Activated CD8-positive, alpha-beta memory T cell treated with anti-CD3 and anti-CD28 coated beads, Interleukin-2, amount 50 U/mL, for 24 hours (primary cell): ENCODE results near the gene MYL4.
"Not testable (repeated sequence)": the region's sequence is repeated elsewhere in the genome, so short reads cannot be mapped to it uniquely, and the experiment has no call there.

Source experiments
- DNase-seq: peaks from one replicate; pipeline ENCODE4 v3.0.0-alpha.2; 2020; ENCODE audit errors: extremely low read depth

The MYL4 gene

DNA sequence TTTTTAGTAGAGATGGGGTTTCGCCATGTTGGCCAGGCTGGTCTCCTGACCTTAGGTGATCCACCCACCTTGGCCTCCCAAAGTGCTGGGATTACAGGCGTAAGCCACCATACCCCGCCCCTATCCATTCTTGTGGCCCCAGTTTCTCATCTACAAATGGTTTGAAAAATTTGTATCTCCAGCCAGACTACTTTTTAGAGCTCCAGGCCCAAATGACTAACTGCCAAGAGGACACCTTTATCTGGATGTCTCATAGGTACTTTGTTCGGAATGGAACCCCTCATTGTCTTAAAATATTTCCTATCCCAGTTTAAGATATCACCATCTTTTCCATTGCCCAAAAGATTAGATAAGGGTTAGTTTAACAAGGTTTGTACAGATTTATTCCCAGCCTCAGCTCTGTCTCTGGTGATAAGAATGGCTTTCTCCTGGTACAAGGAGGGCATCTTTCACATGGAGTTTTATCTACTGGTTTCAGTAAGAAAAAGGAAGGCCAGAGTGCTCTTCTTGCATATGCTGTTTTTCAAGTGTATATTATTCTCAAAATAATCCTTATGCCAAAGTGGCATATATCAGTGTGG lies 15.1 kb upstream of the MYL4 start:
- DNase-seq: no peak

- DNase-seq: no peak
Observed at GRCh38 chr17:47197821-47198220, 11.3 kb upstream of the MYL4 start.

GRCh38 chr17:47199627-47200324 lies 9.4 kb upstream of the MYL4 start:
- DNase-seq: no peak

GRCh38 chr17:47200325-47200664 lies 8.9 kb upstream of the MYL4 start:
- no peak for DNase-seq

- no peak for DNase-seq
Observed at GRCh38 chr17:47201166-47201565, 8.0 kb upstream of the MYL4 start.

- no peak for DNase-seq
Observed at GRCh38 chr17:47203984-47204721, 5.0 kb upstream of the MYL4 start.

DNA sequence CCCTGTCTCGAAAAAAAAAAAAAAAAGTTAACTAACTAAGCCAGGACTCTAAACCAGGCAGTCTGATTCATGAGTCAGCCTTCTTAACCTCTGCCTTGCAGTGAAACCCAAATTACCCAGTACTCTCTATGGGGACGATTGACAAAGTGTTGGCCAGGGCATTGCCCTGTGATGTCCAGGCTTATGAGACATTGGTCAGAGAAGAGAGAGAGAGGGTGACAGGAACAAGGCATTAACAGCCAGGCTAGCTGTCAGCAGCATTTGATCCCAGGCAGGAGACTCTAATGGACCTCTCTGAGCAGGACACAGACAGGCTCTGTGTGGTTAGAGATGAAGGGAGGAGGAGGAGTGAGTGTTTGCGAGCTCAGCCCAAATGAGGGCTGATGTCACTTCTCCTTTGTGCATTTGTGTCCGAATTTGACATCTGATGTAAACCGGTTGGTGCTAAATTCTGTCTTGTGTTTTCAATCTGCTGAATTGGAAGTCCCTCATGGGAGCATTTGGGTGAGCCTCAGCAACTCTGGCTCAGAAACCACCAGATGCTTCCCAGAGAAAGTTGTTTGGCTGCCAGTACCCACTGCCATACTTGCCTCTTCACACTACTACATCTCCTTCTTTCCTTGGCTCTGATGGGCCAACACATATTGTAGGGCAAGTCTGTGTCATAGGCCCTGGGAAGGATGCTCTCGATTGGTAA lies 4.3 kb upstream of the MYL4 start:
- no peak for DNase-seq

GRCh38 chr17:47205419-47205963 lies 3.7 kb upstream of the MYL4 start:
- DNase-seq: no peak

GRCh38 chr17:47207143-47208067 lies 1.7 kb upstream of the MYL4 start:
- no peak for DNase-seq

DNA sequence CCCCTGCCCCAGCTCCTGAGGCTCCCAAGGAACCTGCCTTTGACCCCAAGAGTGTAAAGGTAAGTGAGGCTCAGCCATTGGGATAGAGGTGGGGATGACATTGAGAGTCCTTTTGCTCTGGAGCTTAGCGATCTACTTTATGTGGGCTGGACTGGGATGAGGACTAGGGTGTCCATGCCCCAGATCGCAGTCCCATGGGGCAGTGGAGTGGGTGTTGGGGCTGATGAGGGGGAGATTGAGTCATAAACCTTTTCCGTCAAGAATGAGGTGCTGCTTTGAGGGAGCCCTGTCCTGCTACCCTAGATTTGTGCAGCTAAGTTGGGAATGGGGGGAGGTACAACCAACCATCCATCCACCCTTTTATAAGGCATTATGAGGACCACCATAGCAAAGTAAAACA lies 351 bp downstream of the MYL4 start:
- DNase-seq: no peak

- DNase-seq: no peak
Observed at GRCh38 chr17:47210105-47210504, 957 bp downstream of the MYL4 start.

DNA sequence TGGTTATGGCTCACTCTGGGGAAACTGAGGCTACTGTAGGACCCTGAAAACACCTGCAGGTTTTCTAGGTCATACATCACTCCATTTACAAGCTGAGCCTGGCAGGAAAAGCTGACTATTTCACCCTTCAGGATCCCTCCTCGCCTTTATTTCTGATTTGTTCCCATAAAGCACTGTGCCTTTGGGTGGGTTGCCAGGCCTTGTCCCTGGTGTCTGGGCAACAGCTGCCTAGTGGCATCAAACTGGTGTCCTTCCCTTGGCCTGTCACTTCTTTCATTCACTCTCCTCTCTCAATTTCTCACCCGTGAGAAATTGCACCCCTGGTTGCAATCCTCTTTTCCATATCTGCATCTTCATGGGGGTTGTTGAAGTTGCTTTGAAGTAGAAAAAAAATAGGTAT lies 1.6 kb downstream of the MYL4 start:
- no peak for DNase-seq

DNA sequence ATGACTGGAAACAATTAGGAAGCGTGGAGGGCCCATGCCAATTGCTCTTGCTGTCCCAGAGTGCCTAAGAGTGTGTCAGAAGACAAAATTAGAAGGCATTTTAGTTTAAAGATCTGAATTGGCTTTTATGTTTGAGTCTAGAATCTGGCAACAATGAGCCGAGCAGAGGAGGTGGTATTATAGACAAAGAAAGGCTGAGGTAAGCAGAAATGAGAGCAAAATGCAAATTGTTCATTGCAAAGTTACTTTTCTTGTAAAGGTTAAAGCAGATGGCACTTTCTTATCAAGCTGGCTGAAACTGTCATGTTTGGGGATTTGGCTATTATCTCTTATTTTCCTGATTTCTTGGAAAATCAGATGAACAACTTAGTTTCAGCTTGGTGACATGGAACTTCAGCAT lies 3.3 kb downstream of the MYL4 start:
- no peak for DNase-seq

DNA sequence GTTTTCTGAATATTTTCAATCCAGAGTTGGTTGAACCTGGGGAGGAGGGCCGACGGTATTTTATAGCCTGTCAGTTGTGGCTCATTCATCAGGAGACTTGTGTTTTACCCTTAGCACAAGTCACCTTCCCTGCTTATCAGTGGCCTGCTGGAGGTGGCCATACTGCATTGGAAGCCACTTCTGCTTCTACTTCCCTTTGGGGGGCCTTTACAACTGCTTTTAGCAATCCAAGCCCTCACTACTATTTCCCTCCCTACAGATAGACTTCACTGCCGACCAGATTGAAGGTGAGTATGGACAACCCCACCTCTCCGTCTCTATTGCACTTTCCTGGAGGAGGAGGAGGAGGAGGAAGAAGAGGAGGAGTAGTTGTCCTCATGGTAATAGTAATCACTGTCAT lies 4.4 kb downstream of the MYL4 start:
- no peak for DNase-seq

DNA sequence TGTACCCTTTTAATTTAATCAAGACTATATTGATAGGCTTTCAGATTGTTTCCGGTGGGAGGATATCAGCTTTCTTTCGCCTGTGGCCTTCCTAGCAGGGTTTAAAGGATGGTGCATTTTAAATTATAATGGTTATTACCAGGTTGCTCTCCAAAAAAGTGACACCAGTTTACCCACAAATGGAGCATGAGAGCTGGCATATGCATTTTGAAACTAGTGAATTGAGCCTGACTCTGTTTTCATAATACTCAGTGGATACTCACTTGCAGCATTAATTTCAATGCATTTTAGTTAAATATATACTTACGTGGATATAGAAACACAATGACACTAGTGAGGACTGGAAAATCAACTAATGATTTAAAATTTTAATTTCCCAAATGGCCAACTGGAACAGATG lies 5.8 kb downstream of the MYL4 start:
- no peak for DNase-seq

DNA sequence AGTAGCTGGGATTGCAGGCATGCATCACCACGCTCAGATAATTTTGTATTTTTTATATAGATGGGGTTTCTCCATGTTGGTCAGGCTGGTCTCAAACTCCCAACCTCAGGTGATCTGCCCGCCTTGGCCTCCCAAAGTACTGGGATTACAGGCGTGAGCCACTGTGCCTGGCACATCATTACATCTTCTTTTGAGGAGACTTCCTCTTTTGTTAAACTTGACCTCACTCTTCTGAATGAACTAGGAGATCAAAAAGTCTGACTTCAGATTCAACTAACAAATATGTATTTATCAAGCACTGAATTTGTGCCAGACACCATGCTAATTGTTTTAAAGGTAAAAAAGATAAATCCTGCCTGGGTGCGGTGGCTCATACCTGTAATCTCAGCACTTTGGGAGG lies 7.7 kb downstream of the MYL4 start:
- not testable (repeated sequence) for DNase-seq

DNA sequence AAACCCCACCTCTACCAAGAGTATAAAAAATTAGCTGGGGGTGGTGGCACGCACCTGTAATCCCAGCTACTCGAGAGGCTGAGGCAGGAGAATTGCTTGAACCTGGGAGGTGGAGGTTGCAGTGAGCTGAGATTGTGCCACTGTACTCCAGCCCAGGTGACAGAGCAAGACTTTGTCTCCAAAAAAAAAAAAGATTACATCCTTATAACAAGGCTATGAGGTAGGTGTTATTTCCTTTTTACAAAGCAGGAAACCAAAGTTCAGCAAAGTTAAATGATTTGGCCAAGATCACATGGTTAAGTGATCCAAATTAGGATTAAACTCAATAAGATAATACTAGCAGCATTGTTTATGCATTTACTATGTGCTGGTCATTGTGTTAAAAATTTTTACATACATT lies 8.1 kb downstream of the MYL4 start:
- DNase-seq: not testable (repeated sequence)

DNA sequence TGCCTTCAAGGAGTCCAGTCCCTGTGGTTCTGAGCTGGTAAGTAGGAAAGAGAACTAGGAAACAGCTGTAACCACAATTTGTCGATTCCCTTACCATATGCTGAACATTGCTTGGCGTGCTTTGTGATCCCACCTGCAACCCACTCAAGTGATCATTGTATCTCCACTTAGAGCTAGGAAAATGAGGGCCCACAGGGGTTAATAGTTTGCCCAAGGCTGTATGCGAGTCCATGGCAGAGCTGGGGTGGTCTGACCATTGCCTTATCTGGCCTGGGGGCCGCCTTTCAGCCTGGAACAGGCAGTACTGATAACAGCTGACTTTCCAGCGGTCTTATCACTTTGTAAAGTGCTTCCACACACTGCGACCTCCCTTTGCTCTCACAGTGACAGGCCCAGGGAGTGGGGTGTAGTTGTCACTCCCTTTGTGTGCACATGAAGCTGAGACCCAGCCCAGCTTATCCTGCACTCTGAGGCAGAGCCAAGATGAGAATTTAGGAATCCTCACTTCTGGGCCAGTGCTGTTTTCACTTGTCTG lies 9.8 kb downstream of the MYL4 start:
- DNase-seq: no peak

- no peak for DNase-seq
Observed at GRCh38 chr17:47219621-47220475, 10.7 kb downstream of the MYL4 start.

GRCh38 chr17:47220531-47220999 lies 11.4 kb downstream of the MYL4 start:
- DNase-seq: no peak
